D341Med (cell line): ENCODE data around the gene RASSF5.

Source experiments
- DNase-seq: peaks from one replicate; pipeline ENCODE4 v3.0.0; 2012; ENCODE audit warnings: low spot score

Gene RASSF5

DNA sequence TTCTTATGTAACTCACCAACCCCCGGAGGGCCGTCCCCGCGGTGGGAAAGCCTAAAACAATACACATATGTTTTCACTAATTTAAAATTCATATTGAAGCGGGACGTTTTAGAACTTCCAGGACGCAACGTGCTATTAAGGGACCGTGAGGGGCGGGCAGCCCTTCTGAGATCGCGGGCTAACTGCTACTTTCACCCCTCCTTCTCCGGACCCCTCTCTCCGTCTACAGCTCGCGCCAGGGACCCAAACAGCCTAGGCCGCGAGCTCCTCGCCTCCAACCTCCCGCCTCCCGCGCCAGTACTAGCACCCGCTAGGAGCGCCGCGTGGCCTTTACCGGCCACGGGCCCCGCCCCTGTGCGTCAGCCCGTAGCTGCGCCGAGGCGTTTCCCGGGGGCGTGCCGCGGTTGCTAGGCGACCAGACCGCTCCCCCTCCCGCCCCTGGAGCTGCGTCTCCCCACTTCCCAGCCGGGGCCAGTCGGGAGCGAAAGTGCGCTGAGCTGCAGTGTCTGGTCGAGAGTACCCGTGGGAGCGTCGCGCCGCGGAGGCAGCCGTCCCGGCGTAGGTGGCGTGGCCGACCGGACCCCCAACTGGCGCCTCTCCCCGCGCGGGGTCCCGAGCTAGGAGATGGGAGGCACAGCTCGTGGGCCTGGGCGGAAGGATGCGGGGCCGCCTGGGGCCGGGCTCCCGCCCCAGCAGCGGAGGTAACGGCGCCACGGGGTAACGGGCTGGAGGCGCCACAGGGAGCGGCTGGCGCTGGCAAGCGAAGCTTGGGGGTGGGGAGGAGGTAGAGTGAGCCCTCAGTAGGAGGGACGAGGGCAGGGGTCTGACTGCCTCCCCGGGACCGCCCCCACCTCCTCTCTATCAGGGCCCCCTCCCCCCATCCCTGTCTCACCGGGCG lies 128.0 kb downstream of the RASSF5 start, which contains the start of gene DYRK3:
DYRK3 (plus strand) TSS at position 457 of the 898 bp plus-strand sequence; CDS start at position 625, 168 bp downstream.
- DNase-seq = peak; percentile 99

DNA sequence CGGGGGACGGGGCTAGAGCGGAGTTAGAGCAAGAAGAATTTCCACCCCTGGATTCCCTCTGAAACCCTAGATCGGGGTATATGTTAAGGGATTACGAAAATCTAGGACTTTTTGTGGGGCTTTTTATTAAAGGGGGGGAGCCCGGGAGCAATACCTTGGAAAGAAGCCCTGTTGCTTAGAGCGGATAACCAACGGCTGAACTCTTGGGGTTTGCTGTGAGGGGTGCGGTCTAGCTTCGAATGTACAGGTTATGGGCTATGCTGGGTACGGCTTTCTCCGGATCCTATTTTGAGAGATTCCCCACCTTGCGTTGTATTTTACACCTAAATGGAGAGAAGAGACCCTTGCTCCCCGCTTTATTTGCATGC lies 128.6 kb downstream of the RASSF5 start:
- DNase-seq = no peak

DNA sequence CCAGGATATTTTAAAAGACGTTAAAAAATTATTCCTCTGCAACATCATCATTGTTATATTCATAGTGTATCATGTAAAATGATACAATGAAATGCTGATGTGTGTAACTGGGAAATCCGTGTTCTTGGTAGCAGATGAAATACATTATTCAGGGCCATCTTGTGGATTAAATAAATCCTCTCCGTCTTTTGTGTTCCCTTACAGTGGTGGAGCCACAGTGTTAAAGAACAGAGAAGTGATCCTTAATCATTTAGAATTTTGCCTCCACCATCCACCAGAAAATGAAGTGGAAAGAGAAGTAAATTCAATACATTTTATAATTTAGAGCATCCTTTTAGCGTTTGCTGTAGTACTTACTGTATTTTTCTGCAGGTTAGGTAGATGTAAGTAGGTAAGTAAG lies 129.3 kb downstream of the RASSF5 start:
- no peak for DNase-seq

DNA sequence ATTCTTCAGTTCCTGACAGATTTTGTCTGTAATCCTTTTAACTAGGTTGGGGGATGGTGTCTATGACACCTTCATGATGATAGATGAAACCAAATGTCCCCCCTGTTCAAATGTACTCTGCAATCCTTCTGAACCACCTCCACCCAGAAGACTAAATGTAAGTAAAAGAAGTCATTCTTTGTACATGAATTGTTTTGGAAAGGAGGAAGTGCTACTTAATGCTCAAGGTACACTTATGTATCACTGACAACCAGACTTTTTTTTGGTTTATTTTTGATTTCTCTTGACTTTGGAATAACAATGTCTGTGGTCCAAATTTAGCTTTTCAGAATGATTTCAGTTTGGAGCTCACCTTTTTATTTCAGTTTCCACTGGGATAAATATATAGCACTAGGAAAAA lies 130.3 kb downstream of the RASSF5 start:
- no peak for DNase-seq
